Subcutaneous adipose tissue (tissue), 4 donors: ENCODE measurements around the gene MOSPD3. TPM values are rescaled to one million over a fixed set of nuclear protein-coding genes. Genes with fewer than 3 reads are reported as not detected.

ENCODE experiments used
- CTCF ChIP-seq: fragments of 450-650 bp; IDR thresholded peaks from one replicate; pipeline ENCODE4 v1.5.1; 2016; ENCODE audit warnings: low read depth, mild to moderate bottlenecking, control low read depth, antibody characterized with exemption, moderate library complexity
- total RNA-seq, 4 donors: library from RNA; depleted of rRNA; stranded (reverse); fragments of >200 nt; gene quantifications; one replicate each; pipeline ENCODE4 v1.1.0, GENCODE V29; 2016

Gene MOSPD3
- total RNA-seq, 4 donors from 2014 or later: 4.8 to 15.3 (median 11.7) TPM

GRCh38 chr7:100567751-100568175, 44.6 kb upstream of the MOSPD3 start:
- TF ChIP-seq CTCF: no peak

GRCh38 chr7:100568176-100568895, 44.0 kb upstream of the MOSPD3 start:
- TF ChIP-seq CTCF: no peak

- no peak for TF ChIP-seq CTCF
Measured at GRCh38 chr7:100568896-100569844, 43.2 kb upstream of the MOSPD3 start.

- TF ChIP-seq CTCF: no peak
Measured at GRCh38 chr7:100570954-100571828, 41.1 kb upstream of the MOSPD3 start.

- no peak for TF ChIP-seq CTCF
Measured at GRCh38 chr7:100571829-100572116, 40.6 kb upstream of the MOSPD3 start.

GRCh38 chr7:100572281-100572948, 39.9 kb upstream of the MOSPD3 start:
- TF ChIP-seq CTCF: no peak
